OCI-M1 (cell line): ENCODE results near the gene GAA.
A peak's percentile ranks its signal among the peaks of the same experiment; 100 is the strongest.

Experiments
- DNase-seq: peaks from one replicate; lab custom pipeline; 2025; lab: John Stamatoyannopoulos, UW

GAA gene

GRCh38 chr17:80117491-80118401 is 16.4 kb downstream of the GAA start:
- DNase-seq, result no peak

- DNase-seq, result no peak
Measured at GRCh38 chr17:80118601-80119270, 17.4 kb downstream of the GAA start.

- DNase-seq, result no peak
Measured at GRCh38 chr17:80119271-80119791, 17.9 kb downstream of the GAA start.

- DNase-seq, result no peak
Measured at GRCh38 chr17:80119839-80120238, 18.5 kb downstream of the GAA start.

- no peak for DNase-seq
Measured at GRCh38 chr17:80122026-80122575, 20.7 kb downstream of the GAA start.

- DNase-seq, result no peak
Measured at GRCh38 chr17:80122926-80123505, 21.6 kb downstream of the GAA start.

GRCh38 chr17:80123791-80124190 is 22.4 kb downstream of the GAA start:
- DNase-seq, result no peak

- peak; percentile 38 for DNase-seq
Measured at GRCh38 chr17:80124351-80124981, 23.1 kb downstream of the GAA start.

GRCh38 chr17:80125656-80126448 is 24.5 kb downstream of the GAA start:
- no peak for DNase-seq

GRCh38 chr17:80126449-80126715 is 25.0 kb downstream of the GAA start:
- no peak for DNase-seq

- DNase-seq, result no peak
Measured at GRCh38 chr17:80129006-80129565, 27.7 kb downstream of the GAA start.

- DNase-seq, result no peak
Measured at GRCh38 chr17:80130992-80131391, 29.6 kb downstream of the GAA start.

GRCh38 chr17:80132906-80133625 is 31.7 kb downstream of the GAA start:
- no peak for DNase-seq

GRCh38 chr17:80133626-80133970 is 32.2 kb downstream of the GAA start:
- no peak for DNase-seq

GRCh38 chr17:80137131-80137530 is 35.8 kb downstream of the GAA start:
- DNase-seq, result no peak

- DNase-seq, result no peak
Measured at GRCh38 chr17:80138856-80139426, 37.6 kb downstream of the GAA start.

GRCh38 chr17:80141463-80142165 is 40.2 kb downstream of the GAA start:
- no peak for DNase-seq

GRCh38 chr17:80142929-80143328 is 41.5 kb downstream of the GAA start:
- DNase-seq, result no peak
